GM12878 (cell line): ENCODE measurements around the gene ATRN. TPM values are rescaled to one million over a fixed set of nuclear protein-coding genes. Genes with fewer than 3 reads are reported as not detected.

Source experiments
- ATAC-seq: fragments of 200-7000 bp; cut with Tn5 transposase; 3 replicates; pipeline ENCODE4 v1.9.1; 2020; ENCODE audit warnings: mild to moderate bottlenecking, moderate library complexity
- BruUV-seq: library from RNA; stranded (reverse); fragments of 400-500 nt; replicated peaks from 2 replicates; lab custom pipeline; 2021; lab: Mats Ljungman, UMichigan
- CTCF ChIA-PET: fragments of 300-600 bp; sonication (Branson Sonifier 250); formaldehyde crosslinking; extraction: SDS; loops from one replicate; lab custom pipeline; 2021; ENCODE audit warnings: inconsistent platforms; lab: Yijun Ruan, JAX
- POLR2A ChIA-PET: fragments of 350-600 bp; formaldehyde crosslinking; extraction: SDS; loops from one replicate; lab custom pipeline; 2021; ENCODE audit warnings: inconsistent platforms; lab: Charles Lee
- RAD21 ChIA-PET: fragments of 300-600 bp; sonication (Branson Sonifier 250); formaldehyde crosslinking; loops from one replicate; lab custom pipeline; 2023; ENCODE audit warnings: antibody characterized with exemption; ENCODE audit not compliant: unreplicated experiment; lab: Charles Lee
- SMC1A ChIA-PET: fragments of 300-600 bp; sonication (Branson Sonifier 250); formaldehyde crosslinking; loops from one replicate; lab custom pipeline; 2023; ENCODE audit not compliant: unreplicated experiment, uncharacterized antibody; lab: Charles Lee
- DNase-seq: peaks from one replicate; pipeline ENCODE4 v3.0.0-alpha.2; 2011; ENCODE audit warnings: low read depth, low spot score
- FAIRE-seq: peaks from 3 replicates; lab custom pipeline; 2011; peaks lifted over from hg19 to GRCh38; lab: Jason Lieb, UNC
- H2AFZ ChIP-seq: 2 replicates; pipeline ENCODE4 v1.6.0; 2011; ENCODE audit warnings: low read depth, low read length, control low read depth; ENCODE audit not compliant: control insufficient read depth
- H3K27ac ChIP-seq: 2 replicates; pipeline ENCODE4 v1.5.1; 2011; ENCODE audit warnings: control low read depth; ENCODE audit not compliant: control insufficient read depth, insufficient read depth
- H3K27me3 ChIP-seq, 2 experiments: replicated peaks in 1 of 2; 2 replicates each; pipeline versions ENCODE4 v1.6.0 to v1.6.1; 2011; ENCODE audit warnings: low read length in 1 of 2; ENCODE audit not compliant: control insufficient read depth in 2 of 2, insufficient read depth in 2 of 2
- H3K36me3 ChIP-seq, 2 experiments: 2 replicates each; pipeline ENCODE4 v1.5.1; 2011; ENCODE audit warnings: low read length in 1 of 2; ENCODE audit not compliant: control insufficient read depth in 2 of 2, insufficient read depth in 2 of 2
- H3K4me1 ChIP-seq: 2 replicates; pipeline ENCODE4 v1.6.1; 2011; ENCODE audit warnings: mild to moderate bottlenecking, low read length, moderate library complexity, mixed read lengths; ENCODE audit not compliant: control insufficient read depth, insufficient read depth
- H3K4me2 ChIP-seq: 2 replicates; pipeline ENCODE4 v1.6.0; 2011; ENCODE audit warnings: control low read depth; ENCODE audit not compliant: control insufficient read depth, insufficient read depth
- H3K4me3 ChIP-seq: fragments of 200-600 bp; sonication (generic); 2 replicates; pipeline ENCODE4 v1.5.1; 2016
- H3K79me2 ChIP-seq: 2 replicates; pipeline ENCODE4 v1.6.0; 2011; ENCODE audit warnings: low read length; ENCODE audit not compliant: control insufficient read depth, insufficient read depth
- H3K9ac ChIP-seq: 2 replicates; pipeline ENCODE4 v1.8.0; 2011; ENCODE audit warnings: low read length, control low read depth, mixed read lengths; ENCODE audit not compliant: control insufficient read depth, insufficient read depth
- H3K9me3 ChIP-seq: replicated peaks from 3 replicates; pipeline ENCODE4 v1.5.1; 2011; ENCODE audit warnings: mild to moderate bottlenecking, low read length; ENCODE audit not compliant: control insufficient read depth, insufficient read depth
- H4K20me1 ChIP-seq: 2 replicates; pipeline ENCODE4 v1.6.0; 2011; ENCODE audit not compliant: control insufficient read depth, insufficient read depth
- CREB1 ChIP-seq: IDR thresholded peaks from 2 replicates; pipeline ENCODE4 v1.6.1; 2012; ENCODE audit warnings: low read depth, mild to moderate bottlenecking, inconsistent platforms
- CUX1 ChIP-seq: IDR thresholded peaks from 2 replicates; pipeline ENCODE4 v1.6.1; 2012; ENCODE audit warnings: improper control_type of control experiment, low read depth, low read length; ENCODE audit not compliant: insufficient replicate concordance
- FOS ChIP-seq: IDR thresholded peaks from 3 replicates; pipeline ENCODE4 v1.6.1; 2011; ENCODE audit warnings: borderline replicate concordance; ENCODE audit not compliant: insufficient read length; ENCODE audit errors: extremely low read depth
- NR2F1 ChIP-seq: fragments of 450-650 bp; conservative IDR thresholded peaks from 2 replicates; pipeline ENCODE4 v1.6.1; 2017; ENCODE audit warnings: mild to moderate bottlenecking
- RCOR1 ChIP-seq: conservative IDR thresholded peaks from 2 replicates; pipeline ENCODE4 v1.6.1; 2012; ENCODE audit warnings: low read depth, low read length, improper control_type of control experiment
- SMAD1 ChIP-seq: fragments of 450-650 bp; IDR thresholded peaks from 2 replicates; pipeline ENCODE4 v1.6.1; 2018; ENCODE audit warnings: mild to moderate bottlenecking, low read depth; ENCODE audit not compliant: partially characterized antibody
- STAT3 ChIP-seq: IDR thresholded peaks from 2 replicates; pipeline ENCODE4 v1.6.1; 2011; ENCODE audit warnings: low read depth, low read length, improper control_type of control experiment
- TARDBP ChIP-seq: IDR thresholded peaks from 2 replicates; pipeline ENCODE4 v1.6.1; 2016; ENCODE audit warnings: borderline replicate concordance
- ZNF687 ChIP-seq: fragments of 450-650 bp; IDR thresholded peaks from 2 replicates; pipeline ENCODE4 v1.6.1; 2017; ENCODE audit warnings: mild to moderate bottlenecking, moderate library complexity
- ZSCAN29 ChIP-seq: fragments of 450-650 bp; IDR thresholded peaks from 2 replicates; pipeline ENCODE4 v1.6.1; 2017; ENCODE audit warnings: mild to moderate bottlenecking, moderate library complexity
- WGBS: methylation state at CpG from one replicate; pipeline ENCODE4 v1.1.6; 2016; ENCODE audit warnings: low lambda C conversion rate; ENCODE audit not compliant: insufficient replicate concordance, insufficient coverage; ENCODE audit errors: missing lambda C conversion rate; 5-methylcytosine and 5-hydroxymethylcytosine counted together
- in situ Hi-C: fragments of 300-500 bp; cut with MboI; formaldehyde crosslinking; loops from 9 replicates; pipeline ENCODE4 v1.14.3; 2018; ENCODE audit warnings: mixed read lengths
- intact Hi-C: fragments of 100-400 bp; cut with micrococcal nuclease; formaldehyde crosslinking; loops from one replicate; pipeline ENCODE4 v1.14.2; 2022; ENCODE audit not compliant: unreplicated experiment
- polyA plus RNA-seq, 11 experiments: library from polyadenylated mRNA; depleted of rRNA in 4 of 11; unstranded in 6 of 11; stranded (reverse) in 5 of 11; fragments of >200 nt; fragmentation: Nextera tagmentation in 4 of 11; fragmentation: Illumina TruSeq in 1 of 11; extraction: Ambion mirVana in 4 of 11; extraction: Trizol in 1 of 11; gene quantifications; 1 replicate in 1 of 11; 2 replicates in 10 of 11; pipeline versions ENCODE4 v1.2.1 to v1.2.3, GENCODE V29; 2011 to 2016; ENCODE audit warnings: inconsistent platforms in 2 of 11, missing spikeins in 2 of 11, low read depth in 1 of 11
- total RNA-seq, 4 experiments: library from RNA; depleted of rRNA in 3 of 4; stranded (reverse); fragments of >200 nt in 3 of 4; fragmentation: Illumina TruSeq in 1 of 4; extraction: Trizol in 1 of 4; gene quantifications; 2 replicates each; pipeline versions ENCODE4 v1.2.1 to v1.2.3, GENCODE V29; 2013 to 2021
- TF ChIP-seq, protein P1 (sequence below), 3 experiments: IDR thresholded peaks in 2 of 3; conservative IDR thresholded peaks in 1 of 3; 2 replicates each; pipeline ENCODE4 v1.5.1; 2011; ENCODE audit warnings: low read depth in 3 of 3, low read length in 3 of 3, mild to moderate bottlenecking in 3 of 3, control low read depth in 2 of 3, moderate library complexity in 2 of 3, inconsistent platforms in 1 of 3, mixed read lengths in 1 of 3; ENCODE audit not compliant: control insufficient read depth in 2 of 3, insufficient read depth in 1 of 3; ENCODE audit errors: extremely low read depth in 1 of 3
- TF ChIP-seq, protein P2 (sequence below): IDR thresholded peaks from 2 replicates; pipeline ENCODE4 v1.6.1; 2011; ENCODE audit warnings: mild to moderate bottlenecking, low read depth, low read length, moderate library complexity; ENCODE audit not compliant: insufficient replicate concordance

ATRN gene
- total and polyA plus RNA-seq, 10 of the 15 experiments (the other 5 are each of a cell fraction or from before 2014, with no cell fraction given) = 0.71 to 11.6 (median 6.9) TPM

- ChIA-PET SMC1A (interaction anchor here (0.7 to 1.3 kb wide), 2 partner anchors 28 to 140 kb away, joined by 3 read pairs; no protein-coding TSS in a partner anchor), CTCF (no interaction called here), POLR2A (no interaction called here), RAD21 (no interaction called here)
- no peak overlapping the region for H3K9ac ChIP-seq
- in situ Hi-C loops (no loop called here), intact Hi-C loops (no loop called here)
- H3K27ac ChIP-seq = no peak overlapping the region
- 44% methylated on average over 5 of the region's 5 CpGs for WGBS
- FAIRE-seq (no peak), ATAC-seq (no peak), DNase-seq (no peak)
- H3K4me2 ChIP-seq = no peak overlapping the region
- H3K36me3 ChIP-seq = no peaks in the 10 kb centered on the region
- no TSS peak for BruUV-seq
- peaks cover 12% of the 10 kb centered on the region for H3K4me1 ChIP-seq
- H3K9me3 ChIP-seq = no peaks in the 10 kb centered on the region
- H3K27me3 ChIP-seq = no peaks in the 10 kb centered on the region
- H4K20me1 ChIP-seq = no peaks in the 10 kb centered on the region
- H3K4me3 ChIP-seq = no peak overlapping the region
- no peaks in the 10 kb centered on the region for H3K79me2 ChIP-seq
- H2AFZ ChIP-seq = no peak overlapping the region
- TF ChIP-seq FOS (no peak), ZSCAN29 (no peak), CREB1 (no peak), STAT3 (no peak), TARDBP (no peak), ZNF687 (no peak), RCOR1 (no peak), NR2F1 (no peak), CUX1 (no peak), SMAD1 (no peak)
- TF ChIP-seq, protein P1, sequence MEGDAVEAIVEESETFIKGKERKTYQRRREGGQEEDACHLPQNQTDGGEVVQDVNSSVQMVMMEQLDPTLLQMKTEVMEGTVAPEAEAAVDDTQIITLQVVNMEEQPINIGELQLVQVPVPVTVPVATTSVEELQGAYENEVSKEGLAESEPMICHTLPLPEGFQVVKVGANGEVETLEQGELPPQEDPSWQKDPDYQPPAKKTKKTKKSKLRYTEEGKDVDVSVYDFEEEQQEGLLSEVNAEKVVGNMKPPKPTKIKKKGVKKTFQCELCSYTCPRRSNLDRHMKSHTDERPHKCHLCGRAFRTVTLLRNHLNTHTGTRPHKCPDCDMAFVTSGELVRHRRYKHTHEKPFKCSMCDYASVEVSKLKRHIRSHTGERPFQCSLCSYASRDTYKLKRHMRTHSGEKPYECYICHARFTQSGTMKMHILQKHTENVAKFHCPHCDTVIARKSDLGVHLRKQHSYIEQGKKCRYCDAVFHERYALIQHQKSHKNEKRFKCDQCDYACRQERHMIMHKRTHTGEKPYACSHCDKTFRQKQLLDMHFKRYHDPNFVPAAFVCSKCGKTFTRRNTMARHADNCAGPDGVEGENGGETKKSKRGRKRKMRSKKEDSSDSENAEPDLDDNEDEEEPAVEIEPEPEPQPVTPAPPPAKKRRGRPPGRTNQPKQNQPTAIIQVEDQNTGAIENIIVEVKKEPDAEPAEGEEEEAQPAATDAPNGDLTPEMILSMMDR (IDR thresholded peaks at IDR 0.05 in 2 of 3, conservative IDR thresholded peaks at IDR 0.05 in 1 of 3; ENCODE audit: control insufficient read depth in 2 of 3, extremely low read depth in 1 of 3, insufficient read depth in 1 of 3, low read depth in 3 of 3, low read length in 3 of 3) = no peak
- TF ChIP-seq, protein P2, sequence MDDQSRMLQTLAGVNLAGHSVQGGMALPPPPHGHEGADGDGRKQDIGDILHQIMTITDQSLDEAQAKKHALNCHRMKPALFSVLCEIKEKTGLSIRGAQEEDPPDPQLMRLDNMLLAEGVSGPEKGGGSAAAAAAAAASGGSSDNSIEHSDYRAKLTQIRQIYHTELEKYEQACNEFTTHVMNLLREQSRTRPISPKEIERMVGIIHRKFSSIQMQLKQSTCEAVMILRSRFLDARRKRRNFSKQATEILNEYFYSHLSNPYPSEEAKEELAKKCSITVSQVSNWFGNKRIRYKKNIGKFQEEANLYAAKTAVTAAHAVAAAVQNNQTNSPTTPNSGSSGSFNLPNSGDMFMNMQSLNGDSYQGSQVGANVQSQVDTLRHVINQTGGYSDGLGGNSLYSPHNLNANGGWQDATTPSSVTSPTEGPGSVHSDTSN = no peak
Observed at GRCh38 chr20:3423126-3423525, 47.7 kb upstream of the ATRN start.
